Liver (tissue), 9 donors: ENCODE data around the gene GRIP2. TPM values are rescaled to one million over a fixed set of nuclear protein-coding genes. Genes with fewer than 3 reads are reported as not detected.

Source experiments
- DNase-seq: peaks from one replicate; pipeline ENCODE4 v3.0.0-alpha.2; 2017; ENCODE audit warnings: low spot score
- H3K27ac ChIP-seq, 2 donors: one replicate each; pipeline ENCODE4 v1.7.0; 2013; ENCODE audit warnings: inconsistent platforms in 2 of 2, low read length in 2 of 2, control low read depth in 1 of 2, low read depth in 1 of 2, mild to moderate bottlenecking in 1 of 2
- H3K27me3 ChIP-seq, 4 donors: one replicate each; pipeline versions ENCODE4 v1.6.1 to v1.7.0; 2013; ENCODE audit warnings: low read length in 3 of 4, inconsistent platforms in 1 of 4, mild to moderate bottlenecking in 1 of 4, moderate library complexity in 1 of 4; ENCODE audit not compliant: control insufficient read depth in 4 of 4, insufficient read depth in 4 of 4
- H3K36me3 ChIP-seq, 4 donors: one replicate each; pipeline versions ENCODE4 v1.6.1 to v1.7.0; 2013; ENCODE audit warnings: low read length in 3 of 4, mild to moderate bottlenecking in 3 of 4, low read depth in 1 of 4, moderate library complexity in 1 of 4; ENCODE audit not compliant: control insufficient read depth in 4 of 4, insufficient read depth in 3 of 4
- H3K4me1 ChIP-seq, 4 donors: one replicate each; pipeline versions ENCODE4 v1.6.1 to v1.7.0; 2013; ENCODE audit warnings: low read length in 3 of 4, mild to moderate bottlenecking in 3 of 4, moderate library complexity in 1 of 4; ENCODE audit not compliant: control insufficient read depth in 4 of 4, insufficient read depth in 4 of 4
- H3K4me3 ChIP-seq, 3 donors: one replicate each; pipeline versions ENCODE4 v1.6.1 to v1.7.0; 2013; ENCODE audit warnings: low read length in 3 of 3, control low read depth in 1 of 3, low read depth in 1 of 3, mild to moderate bottlenecking in 1 of 3
- H3K9ac ChIP-seq, 2 donors: one replicate each; pipeline ENCODE4 v1.7.0; 2013; ENCODE audit warnings: low read length in 2 of 2, mild to moderate bottlenecking in 2 of 2, moderate library complexity in 2 of 2, control low read depth in 1 of 2, low read depth in 1 of 2
- H3K9me3 ChIP-seq, 4 donors: one replicate each; pipeline versions ENCODE4 v1.6.1 to v1.7.0; 2013; ENCODE audit warnings: low read length in 3 of 4; ENCODE audit not compliant: control insufficient read depth in 4 of 4
- CTCF ChIP-seq: fragments of 150-350 bp; IDR thresholded peaks from 2 replicates; pipeline ENCODE4 v1.5.1; 2017; ENCODE audit warnings: improper control_type of control experiment, low read depth, low read length; ENCODE audit not compliant: missing input control
- FOXA1 ChIP-seq: IDR thresholded peaks from 2 replicates; pipeline ENCODE4 v1.6.1; 2016; ENCODE audit warnings: antibody characterized with exemption
- FOXA2 ChIP-seq: IDR thresholded peaks from 2 replicates; pipeline ENCODE4 v1.6.1; 2016; ENCODE audit warnings: antibody characterized with exemption
- GABPA ChIP-seq, 2 donors: IDR thresholded peaks in 1 of 2; conservative IDR thresholded peaks in 1 of 2; 2 replicates each; pipeline ENCODE4 v1.6.1; 2016; ENCODE audit warnings: antibody characterized with exemption in 2 of 2, mild to moderate bottlenecking in 1 of 2, moderate library complexity in 1 of 2
- HNF4A ChIP-seq, 2 donors: conservative IDR thresholded peaks; 2 replicates each; pipeline ENCODE4 v1.6.1; 2016; ENCODE audit warnings: antibody characterized with exemption in 2 of 2, mild to moderate bottlenecking in 2 of 2
- HNF4G ChIP-seq: IDR thresholded peaks from 2 replicates; pipeline ENCODE4 v1.6.1; 2016; ENCODE audit warnings: antibody characterized with exemption
- JUND ChIP-seq, 2 donors: IDR thresholded peaks; 2 replicates each; pipeline ENCODE4 v1.6.1; 2016; ENCODE audit warnings: antibody characterized with exemption in 2 of 2
- MAX ChIP-seq: IDR thresholded peaks from 2 replicates; pipeline ENCODE4 v1.6.1; 2016; ENCODE audit warnings: antibody characterized with exemption
- NR2F2 ChIP-seq: IDR thresholded peaks from 2 replicates; pipeline ENCODE4 v1.6.1; 2016; ENCODE audit warnings: antibody characterized with exemption
- RAD21 ChIP-seq, 2 donors: IDR thresholded peaks; 2 replicates each; pipeline ENCODE4 v1.6.1; 2016; ENCODE audit warnings: antibody characterized with exemption in 2 of 2, mild to moderate bottlenecking in 2 of 2
- SP1 ChIP-seq: IDR thresholded peaks from 2 replicates; pipeline ENCODE4 v1.6.1; 2018; ENCODE audit warnings: antibody characterized with exemption, mild to moderate bottlenecking
- TAF1 ChIP-seq: conservative IDR thresholded peaks from 2 replicates; pipeline ENCODE4 v1.6.1; 2016; ENCODE audit warnings: antibody characterized with exemption, mild to moderate bottlenecking
- YY1 ChIP-seq: IDR thresholded peaks from 2 replicates; pipeline ENCODE4 v1.6.1; 2016; ENCODE audit warnings: antibody characterized with exemption, mild to moderate bottlenecking
- WGBS: extraction: QIAGEN DNeasy Blood & Tissue Kit; methylation state at CpG from one replicate; pipeline ENCODE4 v1.1.7; 2013; 5-methylcytosine and 5-hydroxymethylcytosine counted together
- polyA plus RNA-seq, 2 donors: library from polyadenylated mRNA; stranded (reverse) in 1 of 2; unstranded in 1 of 2; fragments of 200-250 nt in 1 of 2; fragments of >200 nt in 1 of 2; fragmentation: Nextera tagmentation in 1 of 2; extraction: Ambion mirVana in 1 of 2; gene quantifications; one replicate each; pipeline versions ENCODE4 v1.2.1 to v1.2.3, GENCODE V29; 2013 to 2015
- total RNA-seq, 2 donors: library from RNA; depleted of rRNA; stranded (reverse); fragments of >200 nt; gene quantifications; one replicate each; pipeline ENCODE4 v1.2.3, GENCODE V29; 2014
- TF ChIP-seq, protein P1 (sequence below): IDR thresholded peaks from 2 replicates; pipeline ENCODE4 v1.6.1; 2016; ENCODE audit warnings: antibody characterized with exemption
- donor health status: healthy.
- donor health status: healthy.
- donor health status: healthy.
- donor health status: healthy.
- donor health status: healthy.

The GRIP2 gene
- total and polyA plus RNA-seq, 4 donors: 0.05 to 0.33 (median 0.09) TPM; not detected in 1

- Histone ChIP-seq H3K36me3 (no peaks in the 10 kb centered on the region), H3K4me3 (no peak overlapping the region), H3K4me1 (no peaks in the 10 kb centered on the region), H3K27me3 (no peaks in the 10 kb centered on the region), H3K27ac (no peak overlapping the region), H3K9me3 (no peaks in the 10 kb centered on the region), H3K9ac (no peak overlapping the region)
- no peak for TF ChIP-seq HNF4A (conservative IDR thresholded peaks at IDR 0.05)
- WGBS: 89% methylated on average over 2 of the region's 2 CpGs
- DNase-seq: no peak
These were observed 49.3 kb downstream of the GRIP2 start for GRCh38 chr3:14490831-14491230.

GRCh38 chr3:14490255-14490654, 49.9 kb downstream of the GRIP2 start:
- no peak for TF ChIP-seq HNF4A (conservative IDR thresholded peaks at IDR 0.05)
- TF ChIP-seq CTCF: no peak
- no peak for TF ChIP-seq GABPA (IDR thresholded peaks at IDR 0.05 in 1 of 2, conservative IDR thresholded peaks at IDR 0.05 in 1 of 2)
- no peak for TF ChIP-seq TAF1
- no peak for TF ChIP-seq RAD21 (IDR thresholded peaks at IDR 0.05)
- no peak for TF ChIP-seq YY1
- TF ChIP-seq FOXA1: no peak
- TF ChIP-seq, protein P1, sequence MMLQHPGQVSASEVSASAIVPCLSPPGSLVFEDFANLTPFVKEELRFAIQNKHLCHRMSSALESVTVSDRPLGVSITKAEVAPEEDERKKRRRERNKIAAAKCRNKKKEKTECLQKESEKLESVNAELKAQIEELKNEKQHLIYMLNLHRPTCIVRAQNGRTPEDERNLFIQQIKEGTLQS: no peak
- no peak for TF ChIP-seq MAX
- no peak for TF ChIP-seq HNF4G
- no peak for TF ChIP-seq FOXA2
- no peak for DNase-seq
- Histone ChIP-seq H3K4me3 (no peak overlapping the region), H3K27me3 (no peaks in the 10 kb centered on the region), H3K4me1 (no peaks in the 10 kb centered on the region), H3K36me3 (no peaks in the 10 kb centered on the region), H3K27ac (no peak overlapping the region), H3K9ac (no peak overlapping the region), H3K9me3 (no peaks in the 10 kb centered on the region)
- WGBS: 83% methylated on average over 4 of the region's 4 CpGs

DNA sequence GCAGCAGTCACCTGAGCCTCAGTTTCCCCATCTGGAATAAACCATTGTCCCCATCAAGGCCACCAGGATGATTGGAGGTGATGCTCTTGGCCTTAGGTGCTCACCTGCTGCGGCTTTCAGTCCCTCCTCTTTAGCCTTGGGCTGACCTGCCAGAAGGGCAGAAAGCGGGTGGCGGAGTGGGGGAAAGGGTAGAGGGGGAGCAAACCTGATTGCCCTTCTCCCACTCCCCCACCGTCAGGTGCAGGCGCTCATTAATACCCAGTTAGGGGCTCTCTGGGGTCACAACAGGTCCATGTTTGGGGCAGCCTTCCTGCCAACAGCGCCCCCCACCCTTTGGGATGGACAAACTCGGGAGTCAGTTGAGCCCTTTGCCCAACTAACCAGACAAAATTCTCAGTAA, 50.5 kb downstream of the GRIP2 start:
- no peaks in the 10 kb centered on the region for H3K36me3 ChIP-seq

More for the DNA sequence above, 50.5 kb downstream of the GRIP2 start:
- Histone ChIP-seq H3K27ac (no peak overlapping the region), H3K4me3 (no peak overlapping the region), H3K9ac (no peak overlapping the region), H3K4me1 (no peaks in the 10 kb centered on the region), H3K27me3 (no peaks in the 10 kb centered on the region), H3K9me3 (no peaks in the 10 kb centered on the region)
- no peak for TF ChIP-seq YY1
- TF ChIP-seq MAX: no peak
- TF ChIP-seq JUND (IDR thresholded peaks at IDR 0.05): no peak
- no peak for TF ChIP-seq NR2F2
- no peak for TF ChIP-seq TAF1
- no peak for TF ChIP-seq FOXA1
- no peak for TF ChIP-seq SP1
- TF ChIP-seq FOXA2: no peak
- no peak for TF ChIP-seq HNF4G
- TF ChIP-seq CTCF: no peak
- 95% methylated on average over 7 of the region's 7 CpGs for WGBS
- no peak for DNase-seq
